HG03097 (cell line): ENCODE results near the gene TMEM200C.
A peak's percentile ranks its signal among the peaks of the same experiment; 100 is the strongest.
"Not testable (repeated sequence)": the region's sequence is repeated elsewhere in the genome, so short reads cannot be mapped to it uniquely, and the experiment has no call there.

Experiments
- ATAC-seq: cut with Tn5 transposase; IDR thresholded peaks from one replicate; pipeline ENCODE4 v1.9.1; 2021; ENCODE audit not compliant: unreplicated experiment, low FRiP score

The TMEM200C gene

GRCh38 chr18:5892823-5893431 is 2.4 kb downstream of the TMEM200C start:
- no peak for ATAC-seq

DNA sequence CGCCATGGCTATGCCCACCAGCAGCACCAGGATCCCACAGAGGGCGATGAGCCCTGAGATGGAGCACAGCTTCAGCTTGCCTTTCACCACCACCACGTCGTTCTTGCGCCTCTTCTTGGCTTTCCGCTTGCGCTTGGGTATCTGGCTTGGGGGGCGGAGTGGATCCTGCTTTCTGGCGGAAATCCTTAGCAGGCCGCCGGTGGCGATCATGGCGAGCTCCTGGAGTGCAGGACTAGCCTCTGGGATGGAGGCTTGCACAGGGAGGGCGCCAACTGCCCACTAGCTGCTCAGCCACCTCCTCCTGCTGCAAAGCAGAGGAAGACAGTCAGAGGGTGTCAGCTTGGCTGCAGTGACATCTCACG is 3.5 kb downstream of the TMEM200C start:
- no peak for ATAC-seq

DNA sequence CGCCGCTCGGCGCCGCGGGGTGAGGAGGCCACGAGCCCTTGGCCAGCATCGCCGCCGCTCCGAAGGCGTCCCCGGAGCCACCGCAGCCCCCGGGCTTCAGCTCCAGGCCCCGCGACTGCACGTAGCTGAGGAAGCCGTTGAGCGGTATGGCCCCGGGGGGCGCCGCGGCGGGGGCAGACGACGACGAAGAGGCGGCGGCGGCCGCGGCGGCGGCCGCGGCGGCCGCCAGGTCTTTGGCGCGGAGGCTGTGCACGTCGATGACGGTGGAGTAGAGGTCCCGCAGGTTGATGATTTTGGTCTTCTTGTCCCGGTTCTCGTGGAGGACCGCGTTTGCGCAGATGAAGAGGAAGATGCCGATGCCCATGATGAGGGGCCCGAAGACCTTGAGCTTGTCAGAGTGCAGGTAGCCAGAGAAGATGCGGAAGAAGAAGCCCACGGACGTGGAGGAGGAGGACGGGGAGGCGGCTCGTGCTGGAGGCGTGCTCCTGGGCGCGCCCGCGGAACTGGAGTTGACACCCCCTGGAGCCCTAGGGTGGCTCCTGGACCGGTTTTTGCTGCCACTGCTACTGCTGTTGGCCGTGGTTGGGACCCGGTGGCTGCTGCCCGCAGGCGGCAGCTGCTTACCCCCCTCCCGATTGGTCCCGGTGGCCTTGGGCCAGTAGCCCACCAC is 4.0 kb downstream of the TMEM200C start:
- no peak for ATAC-seq

DNA sequence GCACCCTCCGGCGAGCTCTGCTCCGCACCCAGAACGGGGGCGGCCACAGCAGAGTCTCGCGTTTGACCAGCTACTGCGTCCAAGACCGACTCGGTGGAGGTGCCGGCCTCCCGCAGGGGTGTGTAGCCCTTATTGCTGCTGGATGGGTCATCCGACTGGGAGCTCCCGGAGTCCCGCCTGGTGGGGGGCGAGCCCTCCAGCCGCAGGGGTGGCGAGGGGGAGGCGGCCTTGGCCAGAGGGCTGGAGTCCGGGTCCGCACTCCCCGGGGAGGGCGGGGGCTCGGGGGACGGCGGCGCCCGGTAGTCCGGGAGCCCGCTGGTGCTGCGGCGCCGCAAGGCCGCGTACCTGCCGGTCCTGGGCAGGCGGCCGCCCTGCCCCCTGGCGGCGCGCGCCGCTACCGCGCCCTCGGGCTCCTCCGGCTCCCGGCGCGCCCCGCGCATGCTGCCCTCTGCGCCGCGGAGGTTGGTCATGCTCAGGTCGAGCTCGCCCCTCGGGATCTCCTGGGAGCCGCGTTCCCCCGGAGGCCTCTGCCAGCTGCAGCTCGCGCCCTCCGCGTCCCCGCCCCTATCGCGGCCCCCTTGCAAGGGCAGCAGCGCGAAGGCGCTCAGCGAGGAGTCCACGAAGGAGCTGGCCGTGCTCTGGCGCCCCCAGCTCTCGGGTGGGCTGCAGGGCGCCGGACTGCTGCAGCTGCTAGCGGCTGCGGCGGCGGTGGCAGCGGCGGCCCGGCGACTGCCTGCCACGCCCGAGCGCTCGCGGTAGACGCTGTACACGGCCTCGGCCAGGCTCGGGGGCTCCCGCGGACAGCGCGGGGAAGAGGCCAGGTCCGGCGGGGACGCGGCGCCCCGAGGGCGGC is 4.8 kb downstream of the TMEM200C start:
- ATAC-seq = peak; percentile 87

DNA sequence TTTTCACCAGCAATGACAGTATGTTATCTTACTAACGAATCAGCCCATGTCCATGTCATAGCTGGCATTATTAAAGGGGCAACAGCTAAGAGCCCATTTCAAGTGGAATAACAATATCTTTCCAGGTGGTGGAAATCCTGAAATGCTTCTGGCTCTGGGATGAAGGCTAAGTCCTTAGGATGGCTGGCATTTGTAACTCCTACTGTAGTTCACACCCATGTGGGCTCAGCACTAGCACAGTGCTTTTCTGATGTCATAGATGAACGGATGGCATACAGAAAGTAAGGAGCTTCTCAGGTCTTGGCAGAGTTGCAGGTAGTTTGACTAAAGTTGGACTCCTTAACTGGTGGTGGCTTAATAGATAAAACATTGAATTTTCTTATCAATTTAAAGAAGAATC is 10.0 kb downstream of the TMEM200C start:
- ATAC-seq = no peak

GRCh38 chr18:5884375-5884774 is 10.9 kb downstream of the TMEM200C start:
- no peak for ATAC-seq

GRCh38 chr18:5879479-5879882 is 15.8 kb downstream of the TMEM200C start:
- no peak for ATAC-seq

DNA sequence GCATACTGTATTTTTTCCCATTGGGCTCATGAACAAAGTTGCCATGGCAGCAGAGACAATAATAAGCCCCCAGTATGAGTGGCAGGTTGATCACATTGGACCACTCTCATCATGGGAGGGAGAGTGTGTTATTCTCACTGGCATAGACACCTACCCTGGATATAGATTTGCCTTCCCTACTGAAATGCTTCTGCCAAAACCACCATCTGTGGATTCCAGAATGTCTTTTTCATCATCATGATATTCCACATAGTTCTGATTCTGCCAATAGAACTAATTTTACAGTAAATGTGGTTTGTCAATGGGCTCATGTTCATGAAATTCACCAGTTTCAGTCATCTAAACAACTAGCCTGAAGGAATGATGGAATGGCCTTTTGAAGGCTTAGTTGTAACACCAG is 18.4 kb downstream of the TMEM200C start:
- no peak for ATAC-seq

- ATAC-seq = no peak
Measured at GRCh38 chr18:5874336-5874735, 21.0 kb downstream of the TMEM200C start.

DNA sequence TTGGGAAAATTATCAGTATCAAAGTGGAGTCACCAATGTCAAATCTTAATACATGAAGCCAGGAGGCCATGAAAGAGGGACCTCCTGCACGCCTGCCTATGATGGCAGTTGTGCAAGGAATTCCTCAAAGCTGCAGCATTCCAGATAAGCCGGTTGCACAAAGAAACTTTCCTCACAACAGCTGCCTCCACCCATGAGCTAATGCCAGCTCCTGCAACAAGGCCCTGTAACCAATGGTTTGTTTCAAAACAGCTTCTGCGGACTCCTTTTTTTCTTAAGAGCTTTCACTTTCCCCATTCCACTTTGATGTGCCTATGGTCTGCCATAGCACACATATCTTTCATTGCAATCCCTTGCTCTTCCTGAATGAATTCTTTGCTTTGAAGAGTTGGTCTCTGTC is 22.4 kb downstream of the TMEM200C start:
- ATAC-seq = no peak

DNA sequence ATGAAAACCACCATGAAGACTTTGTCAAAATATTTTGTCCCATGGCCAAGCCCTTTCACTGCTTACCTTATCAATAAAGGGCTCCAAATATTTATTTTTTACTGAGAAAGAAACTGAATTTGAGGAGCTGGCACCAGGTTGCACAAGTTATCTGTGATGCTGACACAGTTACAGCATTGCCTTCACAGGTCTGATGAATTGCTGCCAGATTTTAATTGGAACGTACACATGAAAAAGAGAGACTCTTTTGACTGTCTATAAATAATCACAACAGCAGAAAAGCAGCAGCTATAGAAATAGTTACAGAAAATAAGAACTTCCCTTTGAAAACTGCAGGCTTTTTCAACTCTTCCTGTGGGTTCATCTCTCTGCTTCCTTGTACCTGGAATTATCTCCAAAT is 23.9 kb downstream of the TMEM200C start:
- no peak for ATAC-seq

DNA sequence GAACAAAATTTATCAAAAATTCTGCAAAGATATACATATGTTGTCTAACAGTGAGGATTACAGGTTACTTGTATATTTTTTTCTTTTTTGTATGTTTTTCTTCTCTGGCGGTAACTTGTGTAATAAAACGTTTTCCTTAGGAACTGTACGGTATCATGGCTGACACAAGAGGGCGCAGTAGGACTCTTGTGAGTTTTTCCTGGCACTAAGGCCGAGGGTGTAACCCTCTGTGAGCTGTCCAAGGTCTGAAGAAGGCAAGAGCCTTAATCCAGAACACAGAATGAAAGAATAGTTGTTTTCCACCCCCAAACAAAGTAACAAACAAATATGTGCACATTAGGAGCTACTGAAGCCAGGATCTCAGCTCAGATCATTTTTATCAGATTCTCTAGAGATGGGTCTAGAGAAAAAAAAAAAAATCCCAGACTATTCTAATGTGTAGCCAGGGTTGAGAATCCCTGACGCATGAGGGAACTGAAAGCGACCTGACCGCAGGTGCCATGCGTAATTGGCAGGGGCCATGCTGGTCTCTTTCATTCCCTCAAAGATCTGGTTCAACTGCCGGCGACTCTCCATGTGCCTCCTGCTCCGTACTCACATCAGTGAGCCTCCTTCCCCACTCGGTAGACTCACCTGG is 27.0 kb downstream of the TMEM200C start:
- peak; percentile 80 for ATAC-seq

DNA sequence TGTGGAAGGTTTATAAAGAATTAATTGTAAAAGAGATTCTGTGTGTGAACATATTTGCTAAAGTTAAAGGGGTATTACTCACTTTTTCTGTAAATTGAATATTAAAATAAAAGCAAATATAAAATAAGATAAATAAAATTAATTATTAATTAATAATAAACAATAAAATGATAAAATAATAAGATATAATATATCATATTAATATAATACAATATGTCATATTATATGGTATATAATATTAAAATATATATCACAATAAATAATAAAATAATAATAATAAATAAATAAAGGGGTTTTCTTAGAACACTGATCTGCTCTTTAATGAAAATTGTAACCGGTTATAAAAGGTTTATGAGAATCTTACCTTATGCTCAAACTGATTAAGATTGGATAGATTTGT is 29.8 kb downstream of the TMEM200C start:
- ATAC-seq = no peak

DNA sequence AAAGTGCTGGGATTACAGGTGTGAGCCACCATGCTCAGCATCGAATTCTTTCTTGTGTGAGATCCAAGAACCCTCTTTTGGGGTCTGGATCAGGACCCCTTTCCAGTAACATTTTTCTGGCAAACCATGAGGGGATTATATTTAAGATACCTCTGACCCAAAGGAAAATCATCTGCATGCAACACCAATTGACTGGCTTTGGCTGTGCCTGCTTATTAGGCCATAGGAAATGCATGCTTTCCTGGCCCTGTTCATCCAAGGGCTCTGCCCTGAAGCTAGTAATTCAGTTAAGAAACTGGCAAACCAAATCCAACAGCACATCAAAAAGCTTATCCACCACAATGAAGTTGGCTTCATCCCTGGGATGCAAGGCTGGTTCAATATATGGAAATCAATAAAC is 33.2 kb downstream of the TMEM200C start:
- not testable (repeated sequence) for ATAC-seq

- ATAC-seq = no peak
Measured at GRCh38 chr18:5857180-5857579, 38.1 kb downstream of the TMEM200C start.

DNA sequence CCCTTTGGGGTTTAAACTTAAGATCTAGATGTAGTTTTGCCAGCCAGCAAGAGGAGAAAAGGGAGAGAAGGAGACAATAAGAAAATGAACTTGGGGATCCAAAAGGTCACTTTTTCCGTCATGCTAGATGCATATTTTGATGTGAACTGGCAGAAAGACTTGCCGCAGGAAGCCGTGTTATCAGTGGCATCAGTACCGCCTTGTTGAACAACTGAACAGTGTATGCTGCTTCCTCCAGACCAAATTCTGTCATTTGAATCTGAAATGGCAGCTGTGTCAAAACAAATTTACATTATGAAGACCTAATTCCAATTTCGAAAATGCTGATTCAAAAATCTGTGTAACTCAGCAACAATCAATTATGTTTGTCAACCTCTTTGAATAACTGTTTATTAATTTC is 42.1 kb downstream of the TMEM200C start:
- ATAC-seq = no peak

GRCh38 chr18:5851998-5852397 is 43.3 kb downstream of the TMEM200C start:
- ATAC-seq = no peak

DNA sequence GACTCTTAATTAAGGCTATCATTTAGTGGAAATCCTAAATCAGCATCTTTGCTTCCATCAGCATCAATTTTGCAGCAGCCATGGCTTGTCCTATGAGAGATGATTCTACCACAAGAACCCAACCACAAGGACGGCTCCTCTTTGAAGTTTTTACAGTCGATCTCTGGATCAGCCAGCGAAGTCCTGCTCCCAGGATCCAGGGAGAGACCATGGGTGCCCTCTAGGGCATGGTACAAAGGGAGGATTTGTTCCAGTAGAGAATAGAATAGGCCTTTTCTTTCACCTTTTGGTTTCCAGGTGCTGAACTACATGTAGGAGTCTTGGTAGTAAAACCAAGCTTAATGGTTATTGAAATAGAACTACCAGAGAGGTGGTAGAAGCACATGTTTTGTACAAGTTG is 52.7 kb downstream of the TMEM200C start:
- no peak for ATAC-seq

GRCh38 chr18:5841518-5841917 is 53.8 kb downstream of the TMEM200C start:
- no peak for ATAC-seq

DNA sequence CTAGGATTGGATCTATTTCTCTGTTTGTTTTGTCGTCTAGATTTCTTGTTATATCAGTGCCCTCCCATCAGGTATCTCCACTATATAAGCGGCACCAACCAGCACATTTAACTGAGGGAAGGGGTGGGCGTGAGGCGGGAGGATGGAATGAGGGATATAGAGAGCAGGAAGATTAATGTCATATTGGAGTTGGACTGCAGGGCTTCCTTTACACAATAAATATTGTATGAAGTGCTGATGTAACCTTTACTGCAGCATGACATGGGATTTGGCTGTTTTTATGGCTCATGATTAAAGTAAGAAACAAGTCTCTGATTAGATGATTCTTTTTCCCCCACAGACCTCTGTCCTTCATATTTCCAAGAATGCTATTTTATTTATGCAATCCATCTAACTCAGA is 54.8 kb downstream of the TMEM200C start:
- ATAC-seq = no peak

- ATAC-seq = no peak
Measured at GRCh38 chr18:5840025-5840424, 55.3 kb downstream of the TMEM200C start.
